ENCODE measurements around the gene TXNL4A. TPM values are rescaled to one million over a fixed set of nuclear protein-coding genes. Genes with fewer than 3 reads are reported as not detected.

TXNL4A gene
- total RNA-seq, 3 donors from 2014 or later (not counting 1 experiment from before 2014, with no cell fraction given) = 63.2 to 69.1 (median 66.4) TPM

DNA sequence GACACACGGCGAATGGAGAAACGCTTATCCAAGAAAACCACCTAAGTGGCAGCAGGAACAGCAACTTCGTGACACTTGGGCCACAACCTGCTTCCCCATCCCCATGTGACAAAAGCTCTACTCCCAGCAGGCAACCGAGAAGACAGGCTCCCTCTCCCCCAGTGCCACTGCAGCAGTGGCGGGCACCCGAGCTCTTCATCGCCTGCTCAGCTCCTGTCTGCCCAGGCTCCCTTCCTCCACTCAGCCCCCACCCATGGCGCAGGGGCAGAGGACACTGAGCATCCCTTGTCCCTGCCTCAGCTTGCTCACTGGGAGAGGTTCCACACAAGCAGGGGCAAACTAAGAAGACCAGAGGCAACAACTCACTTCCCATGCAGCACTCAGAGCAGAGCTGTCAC lies 59.8 kb downstream of the TXNL4A start:
- no peak for ATAC-seq
- Mint-ChIP-seq H3K27me3 (ENCODE audit: low read depth in 2 of 2) (no peaks in the 10 kb centered on the region), H3K4me1 (peaks cover 9% of the 10 kb centered on the region in 2 donors), H3K9me3 (peaks cover 18 to 31% of the 10 kb centered on the region in 2 donors), H3K27ac (peak overlapping the region in 1 of 2 donors; percentile 29), H3K36me3 (peaks cover 38% of the 10 kb centered on the region), H3K4me3 (no peak overlapping the region)
- TF ChIP-seq, protein P1, sequence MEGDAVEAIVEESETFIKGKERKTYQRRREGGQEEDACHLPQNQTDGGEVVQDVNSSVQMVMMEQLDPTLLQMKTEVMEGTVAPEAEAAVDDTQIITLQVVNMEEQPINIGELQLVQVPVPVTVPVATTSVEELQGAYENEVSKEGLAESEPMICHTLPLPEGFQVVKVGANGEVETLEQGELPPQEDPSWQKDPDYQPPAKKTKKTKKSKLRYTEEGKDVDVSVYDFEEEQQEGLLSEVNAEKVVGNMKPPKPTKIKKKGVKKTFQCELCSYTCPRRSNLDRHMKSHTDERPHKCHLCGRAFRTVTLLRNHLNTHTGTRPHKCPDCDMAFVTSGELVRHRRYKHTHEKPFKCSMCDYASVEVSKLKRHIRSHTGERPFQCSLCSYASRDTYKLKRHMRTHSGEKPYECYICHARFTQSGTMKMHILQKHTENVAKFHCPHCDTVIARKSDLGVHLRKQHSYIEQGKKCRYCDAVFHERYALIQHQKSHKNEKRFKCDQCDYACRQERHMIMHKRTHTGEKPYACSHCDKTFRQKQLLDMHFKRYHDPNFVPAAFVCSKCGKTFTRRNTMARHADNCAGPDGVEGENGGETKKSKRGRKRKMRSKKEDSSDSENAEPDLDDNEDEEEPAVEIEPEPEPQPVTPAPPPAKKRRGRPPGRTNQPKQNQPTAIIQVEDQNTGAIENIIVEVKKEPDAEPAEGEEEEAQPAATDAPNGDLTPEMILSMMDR (IDR thresholded peaks at IDR 0.05) = no peak
- DNase-seq = no peak
- Histone ChIP-seq H3K4me3 (ENCODE audit: low read length) (no peak overlapping the region), H3K4me1 (ENCODE audit: control insufficient read depth, insufficient read depth, low read length) (no peaks in the 10 kb centered on the region), H3K27ac (ENCODE audit: low read length) (no peak overlapping the region), H3K27me3 (ENCODE audit: control insufficient read depth, insufficient read depth, low read length) (no peaks in the 10 kb centered on the region), H3K36me3 (ENCODE audit: control insufficient read depth, insufficient read depth, low read length) (peaks cover 7% of the 10 kb centered on the region), H3K9me3 (ENCODE audit: control insufficient read depth, insufficient read depth, low read length) (peaks cover 17% of the 10 kb centered on the region)
- intact Hi-C loops (cut with micrococcal nuclease) = no loop called here
- WGBS (ENCODE audit: insufficient coverage) = 96% methylated on average over 9 of the region's 9 CpGs

DNA sequence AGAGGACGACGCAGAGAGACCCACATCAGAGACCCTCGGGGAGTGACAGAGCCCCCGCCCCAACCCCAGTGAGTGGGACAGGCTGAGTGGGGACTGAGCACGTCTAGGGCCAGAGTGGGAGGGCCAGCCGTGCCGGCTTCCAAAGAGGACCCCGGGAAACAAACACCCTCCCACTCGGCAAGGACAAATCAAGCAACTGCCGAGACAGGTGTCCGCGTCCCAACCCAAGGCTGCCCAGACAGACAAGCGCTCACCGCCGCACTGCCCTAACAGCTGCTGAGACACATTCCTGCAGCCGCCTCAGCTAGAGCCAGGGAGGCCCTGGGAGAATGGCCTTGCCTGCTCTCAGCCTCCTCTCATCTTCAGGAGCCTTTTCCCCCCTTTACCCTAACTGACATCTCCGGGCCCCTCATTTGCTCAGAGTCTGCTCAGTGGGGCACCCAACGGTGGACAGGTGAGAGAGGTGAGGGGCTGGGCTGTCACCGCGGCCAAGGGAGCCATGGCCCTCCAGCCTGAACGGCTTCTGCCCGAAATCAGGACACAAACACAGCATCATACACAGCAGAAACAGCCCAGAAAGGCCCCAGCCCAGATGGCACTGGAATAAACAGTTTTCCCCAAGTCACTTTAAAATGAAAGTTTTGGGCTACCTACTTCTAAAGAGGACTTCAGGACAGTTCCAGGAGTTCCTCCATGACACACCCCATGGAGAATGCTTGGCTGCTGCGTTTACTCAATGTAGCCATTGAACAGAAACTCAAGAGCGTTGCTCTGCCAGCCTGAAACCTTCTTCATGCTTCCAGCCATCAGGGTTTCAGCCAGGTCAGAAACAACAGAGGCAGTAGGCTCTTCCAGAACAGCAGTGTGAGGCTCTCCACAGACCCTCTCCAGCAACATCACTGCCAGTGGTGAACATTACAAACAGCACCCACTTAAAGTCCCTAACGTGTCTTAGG lies 60.5 kb downstream of the TXNL4A start:
- intact Hi-C loops (cut with micrococcal nuclease) = no loop called here
- ATAC-seq = no peak

DNA sequence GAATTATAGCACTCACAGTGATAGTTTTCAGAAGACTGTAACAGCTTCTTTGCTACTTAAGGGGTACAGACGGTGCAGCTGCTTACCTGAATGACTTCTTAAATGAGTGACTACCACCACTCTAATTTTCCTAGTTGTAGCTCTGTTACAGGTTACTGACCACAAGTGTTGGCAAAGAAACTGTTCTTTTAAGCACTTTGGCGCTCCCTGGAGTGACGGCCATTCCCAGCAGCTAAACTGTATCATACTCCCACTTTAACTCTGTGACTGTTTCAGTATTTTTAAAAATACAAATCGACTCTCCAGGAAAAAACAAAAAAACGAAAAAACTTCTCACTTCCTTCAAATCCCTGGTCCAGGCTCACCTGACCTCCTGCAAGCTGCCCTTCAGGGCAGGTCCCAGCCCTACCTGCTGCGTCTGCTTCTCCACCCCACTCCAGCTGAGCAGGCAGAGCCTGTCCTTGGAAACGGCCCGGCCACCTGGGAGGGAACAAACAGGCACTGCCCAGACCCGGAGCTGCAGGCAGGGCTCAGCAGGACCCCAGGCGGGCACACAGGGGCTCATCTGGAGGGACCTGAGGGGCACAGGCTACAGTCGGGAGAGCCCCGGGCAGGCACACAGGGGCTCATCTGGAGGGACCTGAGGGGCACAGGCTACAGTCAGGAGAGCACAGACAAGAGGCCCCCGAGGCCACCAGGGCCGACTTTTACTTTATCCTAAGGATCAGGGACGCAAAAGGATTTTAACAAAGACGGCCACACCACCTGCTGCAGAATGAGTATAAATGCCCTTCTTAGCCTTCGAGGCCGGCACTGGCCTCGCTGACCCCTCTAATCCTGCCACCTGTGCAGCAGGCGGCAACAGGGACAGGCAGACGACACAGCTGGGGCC lies 61.4 kb downstream of the TXNL4A start:
- peaks cover 16% of the 10 kb centered on the region for H3K9me3 ChIP-seq (ENCODE audit: control insufficient read depth, insufficient read depth, low read length)
- Mint-ChIP-seq H3K27ac (no peak overlapping the region), H3K4me1 (peaks cover 9 to 10% of the 10 kb centered on the region in 2 donors), H3K4me3 (no peak overlapping the region), H3K27me3 (ENCODE audit: low read depth in 2 of 2) (no peaks in the 10 kb centered on the region), H3K9me3 (peaks cover 9 to 20% of the 10 kb centered on the region in 2 donors), H3K36me3 (peaks cover 21% of the 10 kb centered on the region)
- intact Hi-C loops (cut with micrococcal nuclease) = no loop called here
- H3K27ac ChIP-seq (ENCODE audit: low read length) = no peak overlapping the region
- no peaks in the 10 kb centered on the region for H3K27me3 ChIP-seq (ENCODE audit: control insufficient read depth, insufficient read depth, low read length)
- H3K36me3 ChIP-seq (ENCODE audit: control insufficient read depth, insufficient read depth, low read length) = peaks cover 7% of the 10 kb centered on the region
- 95% methylated on average over 21 of the region's 21 CpGs for WGBS (ENCODE audit: insufficient coverage)
- no peak for ATAC-seq
- TF ChIP-seq, protein P1 (IDR thresholded peaks at IDR 0.05) = no peak
- H3K4me3 ChIP-seq (ENCODE audit: low read length) = no peak overlapping the region
- no peaks in the 10 kb centered on the region for H3K4me1 ChIP-seq (ENCODE audit: control insufficient read depth, insufficient read depth, low read length)
- peak in 1 of 2 donors; percentile 9 for DNase-seq

More for the DNA sequence above, 60.5 kb downstream of the TXNL4A start:
- peak in 1 of 2 donors; percentile 14 for DNase-seq
- Mint-ChIP-seq H3K9me3 (peaks cover 15 to 25% of the 10 kb centered on the region in 2 donors), H3K27ac (peak overlapping the region in 1 of 2 donors; percentile 29), H3K4me3 (no peak overlapping the region), H3K4me1 (peaks cover 9% of the 10 kb centered on the region in 2 donors), H3K27me3 (ENCODE audit: low read depth in 2 of 2) (no peaks in the 10 kb centered on the region), H3K36me3 (peaks cover 31% of the 10 kb centered on the region)
- WGBS (ENCODE audit: insufficient coverage) = 93% methylated on average over 25 of the region's 25 CpGs
- Histone ChIP-seq H3K4me3 (ENCODE audit: low read length) (no peak overlapping the region), H3K4me1 (ENCODE audit: control insufficient read depth, insufficient read depth, low read length) (no peaks in the 10 kb centered on the region), H3K27ac (ENCODE audit: low read length) (no peak overlapping the region), H3K9me3 (ENCODE audit: control insufficient read depth, insufficient read depth, low read length) (peaks cover 16% of the 10 kb centered on the region), H3K27me3 (ENCODE audit: control insufficient read depth, insufficient read depth, low read length) (no peaks in the 10 kb centered on the region), H3K36me3 (ENCODE audit: control insufficient read depth, insufficient read depth, low read length) (peaks cover 7% of the 10 kb centered on the region)
- TF ChIP-seq, protein P1 (IDR thresholded peaks at IDR 0.05) = no peak

Data from natural killer cell (primary cell).